SK-N-MC (cell line): ENCODE results near the gene PPP1R13L.

Source experiments
- EZH2 ChIP-seq: fragments of 200-600 bp; sonication (generic); IDR thresholded peaks from one replicate; pipeline ENCODE4 v1.6.1; 2017; ENCODE audit warnings: antibody characterized with exemption
- POLR2AphosphoS5 ChIP-seq: IDR thresholded peaks from 2 replicates; pipeline ENCODE4 v1.6.1; 2012; ENCODE audit warnings: mild to moderate bottlenecking, low read depth, low read length, borderline replicate concordance

- TF ChIP-seq POLR2AphosphoS5 (no peak), EZH2 (no peak)
Observed at GRCh38 chr19:45444318-45445041, 39.6 kb upstream of the PPP1R13L start.
